ENCODE measurements around the gene VWA8. TPM values are rescaled to one million over a fixed set of nuclear protein-coding genes. Genes with fewer than 3 reads are reported as not detected.
A peak's percentile ranks its signal among the peaks of the same experiment; 100 is the strongest.

The VWA8 gene
- total RNA-seq, 1 donor from 2014 or later: 11.0 TPM

- no peak for DNase-seq (ENCODE audit: low read depth, low spot score)
Observed at GRCh38 chr13:41693434-41693833, 267.5 kb downstream of the VWA8 start.

- DNase-seq (ENCODE audit: low read depth, low spot score): no peak
Observed at GRCh38 chr13:41691274-41691673, 269.6 kb downstream of the VWA8 start.

- no peak for DNase-seq (ENCODE audit: low read depth, low spot score)
Observed at GRCh38 chr13:41682766-41683165, 278.1 kb downstream of the VWA8 start.

- DNase-seq (ENCODE audit: low read depth, low spot score): no peak
Observed at GRCh38 chr13:41682001-41682400, 278.9 kb downstream of the VWA8 start.

- no peak for DNase-seq (ENCODE audit: low read depth, low spot score)
Observed at GRCh38 chr13:41681587-41681986, 279.3 kb downstream of the VWA8 start.

GRCh38 chr13:41680900-41681299 lies 280.0 kb downstream of the VWA8 start:
- DNase-seq (ENCODE audit: low read depth, low spot score): no peak

- DNase-seq (ENCODE audit: low read depth, low spot score): no peak
Observed at GRCh38 chr13:41678848-41679247, 282.1 kb downstream of the VWA8 start.

GRCh38 chr13:41678249-41678648 lies 282.7 kb downstream of the VWA8 start:
- no peak for DNase-seq (ENCODE audit: low read depth, low spot score)

GRCh38 chr13:41675306-41675705 lies 285.6 kb downstream of the VWA8 start:
- DNase-seq (ENCODE audit: low read depth, low spot score): peak; percentile 47

- no peak for DNase-seq (ENCODE audit: low read depth, low spot score)
Observed at GRCh38 chr13:41674246-41674645, 286.7 kb downstream of the VWA8 start.

- DNase-seq (ENCODE audit: low read depth, low spot score): no peak
Observed at GRCh38 chr13:41673640-41674039, 287.3 kb downstream of the VWA8 start.

GRCh38 chr13:41670873-41671443 lies 290.0 kb downstream of the VWA8 start:
- DNase-seq (ENCODE audit: low read depth, low spot score): no peak

- DNase-seq (ENCODE audit: low read depth, low spot score): peak; percentile 81
Observed at GRCh38 chr13:41668130-41668757, 292.7 kb downstream of the VWA8 start.

GRCh38 chr13:41666644-41667043 lies 294.3 kb downstream of the VWA8 start:
- DNase-seq (ENCODE audit: low read depth, low spot score): no peak

- no peak for DNase-seq (ENCODE audit: low read depth, low spot score)
Observed at GRCh38 chr13:41660411-41660810, 300.5 kb downstream of the VWA8 start.

- no peak for DNase-seq (ENCODE audit: low read depth, low spot score)
Observed at GRCh38 chr13:41658057-41658661, 302.8 kb downstream of the VWA8 start.

- no peak for DNase-seq (ENCODE audit: low read depth, low spot score)
Observed at GRCh38 chr13:41655997-41656396, 304.9 kb downstream of the VWA8 start.

- DNase-seq (ENCODE audit: low read depth, low spot score): no peak
Observed at GRCh38 chr13:41654796-41655195, 306.1 kb downstream of the VWA8 start.

- DNase-seq (ENCODE audit: low read depth, low spot score): peak; percentile 68
Observed at GRCh38 chr13:41652735-41653361, 308.1 kb downstream of the VWA8 start.

GRCh38 chr13:41651413-41652058 lies 309.4 kb downstream of the VWA8 start:
- no peak for DNase-seq (ENCODE audit: low read depth, low spot score)

- no peak for DNase-seq (ENCODE audit: low read depth, low spot score)
Observed at GRCh38 chr13:41650706-41651105, 310.2 kb downstream of the VWA8 start.

GRCh38 chr13:41649659-41650058 lies 311.2 kb downstream of the VWA8 start:
- DNase-seq (ENCODE audit: low read depth, low spot score): no peak

Measured in pulmonary artery endothelial cell (primary cell).